DND-41 (cell line): ENCODE data around the gene EGFL7.

Source experiments
- EZH2 ChIP-seq: IDR thresholded peaks from 3 replicates; pipeline ENCODE4 v1.6.1; 2012; ENCODE audit warnings: borderline replicate concordance, low read depth, mild to moderate bottlenecking, moderate library complexity, low read length, inconsistent platforms; ENCODE audit not compliant: severe bottlenecking
- TF ChIP-seq, protein P1 (sequence below): IDR thresholded peaks from 2 replicates; pipeline ENCODE4 v1.5.1; 2012; ENCODE audit warnings: borderline replicate concordance, low read length, moderate library complexity, mild to moderate bottlenecking; ENCODE audit not compliant: poor library complexity, severe bottlenecking; ENCODE audit errors: extremely low read depth

DNA sequence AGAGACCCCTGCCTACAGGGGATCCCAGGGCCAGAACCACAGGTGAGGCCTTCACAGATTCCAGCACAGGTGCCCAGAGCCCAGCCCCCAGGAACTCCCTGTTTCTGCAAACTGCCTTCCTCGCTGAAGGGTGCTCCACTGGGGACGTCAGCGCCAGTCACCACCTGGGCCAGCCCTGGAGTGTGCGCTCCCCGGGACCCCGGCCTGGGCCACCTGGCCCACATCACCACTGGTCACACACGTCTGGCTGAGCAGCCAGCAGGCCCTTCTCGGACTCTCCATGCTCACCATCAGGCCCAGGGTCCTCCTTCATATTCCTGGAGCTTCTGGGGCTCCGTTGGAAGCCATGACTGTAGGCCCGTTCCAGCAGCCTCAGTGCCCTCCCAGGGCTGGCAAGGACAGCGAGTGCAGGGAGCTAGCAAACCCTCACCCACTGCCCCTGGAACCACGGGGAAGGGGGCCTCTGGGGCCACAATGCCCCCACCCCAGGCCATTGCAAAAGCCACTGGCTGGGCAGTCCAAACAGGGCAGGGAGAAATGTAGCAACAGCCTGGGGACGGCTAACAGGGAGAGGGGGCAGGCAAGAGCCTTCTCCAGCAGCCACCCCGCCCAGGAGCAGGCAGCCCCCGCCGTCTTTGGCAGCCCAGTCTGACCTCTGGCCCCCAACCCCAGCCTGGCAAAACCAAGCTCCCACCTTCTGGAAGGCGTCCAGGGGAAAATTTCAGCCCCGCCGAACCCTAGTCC, 23.2 kb downstream of the EGFL7 start:
- TF ChIP-seq, protein P1, sequence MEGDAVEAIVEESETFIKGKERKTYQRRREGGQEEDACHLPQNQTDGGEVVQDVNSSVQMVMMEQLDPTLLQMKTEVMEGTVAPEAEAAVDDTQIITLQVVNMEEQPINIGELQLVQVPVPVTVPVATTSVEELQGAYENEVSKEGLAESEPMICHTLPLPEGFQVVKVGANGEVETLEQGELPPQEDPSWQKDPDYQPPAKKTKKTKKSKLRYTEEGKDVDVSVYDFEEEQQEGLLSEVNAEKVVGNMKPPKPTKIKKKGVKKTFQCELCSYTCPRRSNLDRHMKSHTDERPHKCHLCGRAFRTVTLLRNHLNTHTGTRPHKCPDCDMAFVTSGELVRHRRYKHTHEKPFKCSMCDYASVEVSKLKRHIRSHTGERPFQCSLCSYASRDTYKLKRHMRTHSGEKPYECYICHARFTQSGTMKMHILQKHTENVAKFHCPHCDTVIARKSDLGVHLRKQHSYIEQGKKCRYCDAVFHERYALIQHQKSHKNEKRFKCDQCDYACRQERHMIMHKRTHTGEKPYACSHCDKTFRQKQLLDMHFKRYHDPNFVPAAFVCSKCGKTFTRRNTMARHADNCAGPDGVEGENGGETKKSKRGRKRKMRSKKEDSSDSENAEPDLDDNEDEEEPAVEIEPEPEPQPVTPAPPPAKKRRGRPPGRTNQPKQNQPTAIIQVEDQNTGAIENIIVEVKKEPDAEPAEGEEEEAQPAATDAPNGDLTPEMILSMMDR, result no peak
- no peak for TF ChIP-seq EZH2
